ENCODE data around the gene HELZ.

DNA sequence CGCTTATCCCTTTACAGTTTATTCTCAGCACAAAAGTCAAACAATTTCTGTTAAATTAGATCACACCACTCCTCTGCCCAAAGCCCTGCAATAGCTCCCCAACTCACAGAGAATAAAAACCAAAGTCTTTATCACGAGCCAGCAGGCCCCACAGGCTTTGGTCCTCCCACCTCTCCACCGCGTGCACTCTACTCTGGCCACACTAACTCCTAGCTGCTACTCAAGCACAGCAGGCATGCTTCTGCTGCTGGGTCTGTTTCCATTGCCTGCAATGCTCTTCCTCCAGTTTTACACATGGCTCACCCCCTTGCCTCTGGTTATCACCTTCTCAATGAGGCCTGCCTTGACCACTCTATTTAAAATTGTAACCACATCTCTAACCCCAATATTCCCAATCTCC, 27.6 kb downstream of the HELZ start:
- TF ChIP-seq, protein P1, sequence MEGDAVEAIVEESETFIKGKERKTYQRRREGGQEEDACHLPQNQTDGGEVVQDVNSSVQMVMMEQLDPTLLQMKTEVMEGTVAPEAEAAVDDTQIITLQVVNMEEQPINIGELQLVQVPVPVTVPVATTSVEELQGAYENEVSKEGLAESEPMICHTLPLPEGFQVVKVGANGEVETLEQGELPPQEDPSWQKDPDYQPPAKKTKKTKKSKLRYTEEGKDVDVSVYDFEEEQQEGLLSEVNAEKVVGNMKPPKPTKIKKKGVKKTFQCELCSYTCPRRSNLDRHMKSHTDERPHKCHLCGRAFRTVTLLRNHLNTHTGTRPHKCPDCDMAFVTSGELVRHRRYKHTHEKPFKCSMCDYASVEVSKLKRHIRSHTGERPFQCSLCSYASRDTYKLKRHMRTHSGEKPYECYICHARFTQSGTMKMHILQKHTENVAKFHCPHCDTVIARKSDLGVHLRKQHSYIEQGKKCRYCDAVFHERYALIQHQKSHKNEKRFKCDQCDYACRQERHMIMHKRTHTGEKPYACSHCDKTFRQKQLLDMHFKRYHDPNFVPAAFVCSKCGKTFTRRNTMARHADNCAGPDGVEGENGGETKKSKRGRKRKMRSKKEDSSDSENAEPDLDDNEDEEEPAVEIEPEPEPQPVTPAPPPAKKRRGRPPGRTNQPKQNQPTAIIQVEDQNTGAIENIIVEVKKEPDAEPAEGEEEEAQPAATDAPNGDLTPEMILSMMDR (IDR thresholded peaks at IDR 0.05), result no peak
- TF ChIP-seq POLR2AphosphoS5 (IDR thresholded peaks at IDR 0.05), result no peak

Measured in prostate gland (tissue), 2 donors.